ENCODE results near the gene PLCL2.
"Not testable (repeated sequence)": the region's sequence is repeated elsewhere in the genome, so short reads cannot be mapped to it uniquely, and the experiment has no call there.

GRCh38 chr3:16957852-16958251 lies 73.1 kb downstream of the PLCL2 start:
- not testable (repeated sequence) for TF ChIP-seq POLR2AphosphoS5 (IDR thresholded peaks at IDR 0.05); EP300 (IDR thresholded peaks at IDR 0.05); POLR2A (IDR thresholded peaks at IDR 0.05; ENCODE audit: low read depth)
- TF ChIP-seq, protein P1, sequence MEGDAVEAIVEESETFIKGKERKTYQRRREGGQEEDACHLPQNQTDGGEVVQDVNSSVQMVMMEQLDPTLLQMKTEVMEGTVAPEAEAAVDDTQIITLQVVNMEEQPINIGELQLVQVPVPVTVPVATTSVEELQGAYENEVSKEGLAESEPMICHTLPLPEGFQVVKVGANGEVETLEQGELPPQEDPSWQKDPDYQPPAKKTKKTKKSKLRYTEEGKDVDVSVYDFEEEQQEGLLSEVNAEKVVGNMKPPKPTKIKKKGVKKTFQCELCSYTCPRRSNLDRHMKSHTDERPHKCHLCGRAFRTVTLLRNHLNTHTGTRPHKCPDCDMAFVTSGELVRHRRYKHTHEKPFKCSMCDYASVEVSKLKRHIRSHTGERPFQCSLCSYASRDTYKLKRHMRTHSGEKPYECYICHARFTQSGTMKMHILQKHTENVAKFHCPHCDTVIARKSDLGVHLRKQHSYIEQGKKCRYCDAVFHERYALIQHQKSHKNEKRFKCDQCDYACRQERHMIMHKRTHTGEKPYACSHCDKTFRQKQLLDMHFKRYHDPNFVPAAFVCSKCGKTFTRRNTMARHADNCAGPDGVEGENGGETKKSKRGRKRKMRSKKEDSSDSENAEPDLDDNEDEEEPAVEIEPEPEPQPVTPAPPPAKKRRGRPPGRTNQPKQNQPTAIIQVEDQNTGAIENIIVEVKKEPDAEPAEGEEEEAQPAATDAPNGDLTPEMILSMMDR (IDR thresholded peaks at IDR 0.05) = not testable (repeated sequence)

Measured in esophagus muscularis mucosa (tissue), 4 donors.